HG02981 (cell line): ENCODE measurements around the gene SGK1.

ENCODE experiments used
- ATAC-seq: cut with Tn5 transposase; IDR thresholded peaks from one replicate; pipeline ENCODE4 v1.9.1; 2021; ENCODE audit warnings: mild to moderate bottlenecking, moderate library complexity; ENCODE audit not compliant: unreplicated experiment

Gene SGK1

DNA sequence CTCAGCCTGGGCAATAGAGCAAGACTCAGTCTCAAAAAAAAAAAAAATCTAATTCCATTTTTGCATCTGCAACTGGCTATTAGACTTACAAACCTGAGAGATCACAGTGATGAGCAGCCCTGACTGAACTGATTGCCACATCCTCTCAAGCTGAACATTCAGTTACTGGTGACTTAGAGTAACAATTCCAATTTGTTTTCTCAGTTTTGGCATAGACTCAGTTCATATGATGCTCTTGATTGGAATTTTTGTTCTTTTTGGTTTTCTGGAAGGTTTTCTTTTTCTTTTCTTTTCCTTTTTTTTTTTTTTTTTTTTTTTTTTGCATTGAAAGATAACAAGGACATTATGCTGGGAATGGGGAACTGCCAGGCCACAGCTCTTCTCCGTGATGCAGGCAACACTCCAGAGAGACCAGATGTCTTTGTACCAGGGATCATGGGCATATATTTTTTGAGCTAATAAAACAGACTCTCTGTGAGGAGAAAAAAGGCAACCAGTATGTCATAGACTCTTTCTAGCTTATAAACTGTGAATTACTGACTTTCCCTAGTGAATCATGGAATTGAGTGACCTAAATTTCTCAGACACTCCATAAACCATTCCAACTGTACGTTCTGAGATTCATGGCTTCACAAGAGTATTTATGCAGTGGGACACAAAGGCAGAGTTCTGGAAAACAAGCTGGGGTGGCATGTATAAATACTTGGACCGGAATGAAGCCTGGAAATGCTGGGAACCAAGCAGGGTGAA lies 179.5 kb downstream of the SGK1 start:
- no peak for ATAC-seq

GRCh38 chr6:134134654-134135053 lies 183.3 kb downstream of the SGK1 start:
- ATAC-seq = no peak

DNA sequence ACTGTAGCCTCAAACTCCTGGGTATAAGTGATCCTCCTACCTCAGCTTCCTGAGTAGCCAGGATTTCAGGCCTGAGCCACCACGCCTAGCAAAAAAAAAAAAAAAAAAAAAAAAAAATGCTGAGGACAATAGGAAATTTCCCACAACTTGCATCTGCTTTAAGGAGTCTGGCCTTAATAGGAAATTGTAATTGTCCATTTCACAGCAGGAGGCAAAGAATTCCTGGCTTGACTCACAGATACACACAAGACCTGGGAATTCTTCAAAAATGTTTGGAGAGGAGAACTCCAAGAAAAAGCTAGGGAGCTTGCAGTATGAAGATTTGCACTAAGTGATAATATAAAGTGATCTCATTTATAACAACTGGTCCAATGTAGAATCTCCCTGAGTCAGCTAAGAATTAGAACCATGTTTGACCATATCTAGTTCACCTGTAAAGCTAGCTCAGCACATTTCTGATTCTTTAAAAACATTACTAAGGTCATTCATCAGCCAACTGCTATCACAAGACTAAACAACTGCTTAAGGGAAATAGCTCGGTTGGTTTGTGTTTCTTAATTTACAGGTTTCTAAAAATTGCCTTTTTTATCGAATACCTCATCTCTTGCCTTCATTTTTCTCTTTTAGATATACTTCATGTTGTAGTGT lies 185.3 kb downstream of the SGK1 start:
- no peak for ATAC-seq

GRCh38 chr6:134131530-134132139 lies 186.3 kb downstream of the SGK1 start:
- ATAC-seq = no peak

DNA sequence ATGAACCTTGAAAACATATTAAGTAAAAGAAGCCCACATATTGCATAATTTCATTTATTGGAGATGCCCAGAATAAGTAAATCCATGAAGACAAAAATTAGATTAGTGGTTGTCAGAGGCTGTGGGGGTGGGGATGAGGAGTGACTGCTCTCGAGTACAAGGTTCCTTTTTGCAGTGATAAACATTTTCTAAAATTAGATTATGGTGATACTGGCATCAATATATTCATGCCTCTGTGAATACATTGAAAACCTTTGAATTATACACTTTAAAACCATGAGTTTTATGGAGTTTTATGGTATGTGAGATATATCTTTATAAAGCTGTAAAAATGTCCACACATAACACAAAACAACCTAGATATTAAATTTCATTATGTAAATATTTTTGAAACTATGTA lies 189.8 kb downstream of the SGK1 start:
- ATAC-seq = no peak

DNA sequence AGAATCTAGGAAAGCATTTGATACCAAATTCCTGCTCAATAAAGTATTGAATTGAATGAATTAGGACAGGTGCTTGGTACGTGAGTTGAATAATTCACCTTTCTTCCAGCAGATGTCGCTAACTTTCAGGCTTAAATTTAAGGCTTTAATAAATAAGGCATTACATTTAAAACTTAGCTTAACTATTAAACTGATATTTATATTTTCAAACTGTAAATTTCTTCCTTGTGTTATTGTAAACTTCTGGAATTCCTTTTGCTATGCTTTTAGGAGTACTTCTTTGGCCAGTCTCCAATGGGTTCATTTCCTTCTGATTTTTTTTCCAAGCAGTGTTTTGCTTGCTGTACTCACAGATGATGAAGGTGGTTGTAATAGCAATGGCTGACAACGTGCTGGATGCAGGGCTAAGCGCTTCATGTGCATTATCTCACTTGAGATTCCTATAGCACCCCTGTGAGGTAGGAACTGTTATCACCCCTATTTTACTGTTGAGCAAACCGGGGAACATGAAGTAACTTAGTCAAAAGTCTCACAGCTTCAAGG lies 194.2 kb downstream of the SGK1 start:
- ATAC-seq = peak; percentile 48

GRCh38 chr6:134122775-134123174 lies 195.1 kb downstream of the SGK1 start:
- no peak for ATAC-seq

- ATAC-seq = no peak
These were observed 198.4 kb downstream of the SGK1 start for GRCh38 chr6:134119486-134119885.
